Activated T-cell treated with anti-CD3 and anti-CD28 coated beads, Interleukin-2, amount 50 U/mL, for 1 hour (primary cell): ENCODE measurements around the gene TMEM9.
A peak's percentile ranks its signal among the peaks of the same experiment; 100 is the strongest.
"Not testable (repeated sequence)": the region's sequence is repeated elsewhere in the genome, so short reads cannot be mapped to it uniquely, and the experiment has no call there.

Experiments
- DNase-seq: peaks from one replicate; pipeline ENCODE4 v3.0.0-alpha.2; 2020

The TMEM9 gene

GRCh38 chr1:201172999-201173610 is 18.8 kb upstream of the TMEM9 start:
- DNase-seq, result no peak

GRCh38 chr1:201172326-201172725 is 18.1 kb upstream of the TMEM9 start:
- DNase-seq, result no peak

- peak; percentile 59 for DNase-seq
These were observed 17.1 kb upstream of the TMEM9 start for GRCh38 chr1:201171063-201172036.

- DNase-seq, result peak; percentile 71
These were observed 16.3 kb upstream of the TMEM9 start for GRCh38 chr1:201170533-201171062.

GRCh38 chr1:201169971-201170532 is 15.8 kb upstream of the TMEM9 start:
- DNase-seq, result no peak

GRCh38 chr1:201169203-201169602 is 14.9 kb upstream of the TMEM9 start:
- DNase-seq, result no peak

GRCh38 chr1:201167041-201167991 is 13.0 kb upstream of the TMEM9 start:
- no peak for DNase-seq

GRCh38 chr1:201164645-201165044 is 10.4 kb upstream of the TMEM9 start:
- no peak for DNase-seq

GRCh38 chr1:201163707-201164106 is 9.4 kb upstream of the TMEM9 start:
- no peak for DNase-seq

GRCh38 chr1:201163036-201163435 is 8.8 kb upstream of the TMEM9 start:
- DNase-seq, result not testable (repeated sequence)

- DNase-seq, result no peak
These were observed 3.7 kb upstream of the TMEM9 start for GRCh38 chr1:201157949-201158348.

- DNase-seq, result no peak
These were observed 2.5 kb upstream of the TMEM9 start for GRCh38 chr1:201156819-201157218.

- DNase-seq, result no peak
These were observed 2.1 kb upstream of the TMEM9 start for GRCh38 chr1:201156346-201156745.

- DNase-seq, result no peak
These were observed 1.1 kb upstream of the TMEM9 start for GRCh38 chr1:201155354-201155753.

- DNase-seq, result no peak
These were observed 543 bp downstream of the TMEM9 start for GRCh38 chr1:201153474-201154388.

GRCh38 chr1:201149400-201149799 is 4.9 kb downstream of the TMEM9 start:
- DNase-seq, result peak; percentile 15

- DNase-seq, result peak; percentile 11
These were observed 6.8 kb downstream of the TMEM9 start for GRCh38 chr1:201147396-201148015.

- peak; percentile 3 for DNase-seq
These were observed 7.5 kb downstream of the TMEM9 start for GRCh38 chr1:201146626-201147390.

GRCh38 chr1:201145816-201146215 is 8.5 kb downstream of the TMEM9 start:
- no peak for DNase-seq

GRCh38 chr1:201145132-201145531 is 9.1 kb downstream of the TMEM9 start:
- DNase-seq, result no peak
